LNCaP clone FGC (cell line): ENCODE results near the gene MALRD1.

ENCODE experiments used
- DNase-seq: peaks from one replicate; pipeline ENCODE4 v3.0.0-alpha.2; 2011; ENCODE audit warnings: low read depth
- H3K4me3 ChIP-seq: 2 replicates; pipeline ENCODE4 v1.5.1; 2011; ENCODE audit warnings: mild to moderate bottlenecking, low read depth, low read length, control low read depth
- CTCF ChIP-seq: IDR thresholded peaks from 2 replicates; pipeline ENCODE4 v1.5.1; 2012; ENCODE audit warnings: mild to moderate bottlenecking; ENCODE audit not compliant: control insufficient read depth, insufficient read depth; ENCODE audit errors: extremely low read depth

MALRD1 gene

GRCh38 chr10:19629567-19629966 lies 581.0 kb downstream of the MALRD1 start:
- no peak overlapping the region for H3K4me3 ChIP-seq
- no peak for DNase-seq
- no peak for TF ChIP-seq CTCF

- no peak overlapping the region for H3K4me3 ChIP-seq
- no peak for TF ChIP-seq CTCF
- no peak for DNase-seq
Observed at GRCh38 chr10:19634163-19634562, 585.6 kb downstream of the MALRD1 start.

DNA sequence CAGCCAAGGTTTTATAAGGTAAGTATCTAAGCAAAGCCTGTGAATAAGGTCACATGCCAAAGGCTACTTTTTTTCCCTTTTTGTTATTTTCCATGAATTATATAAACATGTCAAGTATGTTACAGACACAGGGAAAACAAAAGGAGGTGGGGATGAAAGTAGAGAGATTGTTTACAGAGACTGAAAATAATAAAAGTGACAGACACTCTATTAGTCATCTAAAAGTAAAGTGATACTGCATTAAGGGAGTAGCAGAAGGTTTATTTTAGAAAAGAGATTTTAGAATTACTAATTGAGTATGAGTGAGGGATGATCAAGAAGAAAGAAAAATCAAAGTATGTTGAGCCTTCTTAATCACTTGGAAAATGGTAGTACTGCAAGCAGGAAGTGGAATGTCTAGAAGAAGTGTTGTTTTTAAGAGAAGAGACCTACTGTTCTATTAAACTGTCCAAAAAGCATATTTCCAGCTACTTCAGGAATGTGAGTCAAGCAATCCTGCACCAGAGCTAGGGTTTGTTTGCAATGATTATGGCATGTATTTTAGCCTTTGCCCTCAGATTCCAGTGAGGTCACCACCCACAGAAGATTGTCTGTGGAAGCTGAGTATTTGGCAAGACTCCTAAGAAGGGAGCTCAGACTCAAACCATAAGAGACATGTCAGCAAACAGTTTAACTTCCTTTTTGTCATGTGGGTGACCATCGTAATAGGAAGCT lies 589.7 kb downstream of the MALRD1 start:
- H3K4me3 ChIP-seq: no peak overlapping the region
- no peak for TF ChIP-seq CTCF
- DNase-seq: no peak

DNA sequence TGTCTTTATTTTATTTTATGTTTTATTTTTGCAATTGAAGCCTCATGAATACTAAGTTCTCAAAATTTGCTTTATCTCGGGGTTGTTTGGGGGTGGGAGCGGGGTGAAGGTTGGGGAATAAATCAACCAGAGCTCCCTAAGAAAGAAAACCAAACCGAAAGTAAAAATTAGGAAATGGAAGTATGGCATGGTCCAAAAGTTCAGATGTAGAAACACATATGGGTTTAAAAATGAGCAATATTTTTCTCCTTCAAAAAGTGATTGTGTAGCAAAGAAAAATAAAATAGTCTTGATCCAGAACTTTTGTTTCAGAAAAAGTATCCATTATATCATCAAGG lies 590.3 kb downstream of the MALRD1 start:
- DNase-seq: no peak
- no peak for TF ChIP-seq CTCF
- no peak overlapping the region for H3K4me3 ChIP-seq

DNA sequence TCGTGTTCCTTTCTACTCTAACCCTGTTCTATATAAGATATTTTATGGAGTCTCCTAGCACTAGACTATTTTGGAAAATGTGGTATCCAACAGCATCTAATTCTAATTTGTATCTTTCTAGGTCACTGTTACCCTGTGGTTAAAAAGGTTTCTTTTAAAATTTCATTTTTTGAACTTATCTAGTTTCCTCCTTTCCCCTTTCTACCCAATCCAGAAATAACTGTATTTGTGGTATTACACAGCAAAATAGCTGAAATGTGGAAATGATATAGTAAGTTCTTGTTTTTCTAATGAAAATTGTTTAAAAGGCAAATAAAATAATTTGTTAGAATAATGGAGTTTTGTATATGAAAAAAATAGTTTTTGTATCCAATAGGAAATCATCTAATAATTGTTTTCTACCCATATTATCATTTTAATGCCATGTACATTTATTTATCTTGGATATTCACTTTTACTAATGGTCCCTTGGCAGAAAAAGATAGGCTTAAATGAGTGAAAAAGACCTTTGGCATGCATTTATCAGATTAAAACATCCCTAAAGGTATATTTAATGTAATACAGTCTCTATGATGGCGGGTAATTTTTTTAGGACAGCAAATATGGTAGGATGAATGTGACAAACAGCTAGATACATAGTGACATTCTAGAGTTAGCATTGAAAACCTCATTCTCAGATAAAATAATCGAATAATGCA lies 592.1 kb downstream of the MALRD1 start:
- TF ChIP-seq CTCF: no peak
- DNase-seq: no peak
- H3K4me3 ChIP-seq: no peak overlapping the region

- no peak overlapping the region for H3K4me3 ChIP-seq
- TF ChIP-seq CTCF: no peak
- DNase-seq: no peak
Observed at GRCh38 chr10:19651549-19651948, 602.9 kb downstream of the MALRD1 start.

DNA sequence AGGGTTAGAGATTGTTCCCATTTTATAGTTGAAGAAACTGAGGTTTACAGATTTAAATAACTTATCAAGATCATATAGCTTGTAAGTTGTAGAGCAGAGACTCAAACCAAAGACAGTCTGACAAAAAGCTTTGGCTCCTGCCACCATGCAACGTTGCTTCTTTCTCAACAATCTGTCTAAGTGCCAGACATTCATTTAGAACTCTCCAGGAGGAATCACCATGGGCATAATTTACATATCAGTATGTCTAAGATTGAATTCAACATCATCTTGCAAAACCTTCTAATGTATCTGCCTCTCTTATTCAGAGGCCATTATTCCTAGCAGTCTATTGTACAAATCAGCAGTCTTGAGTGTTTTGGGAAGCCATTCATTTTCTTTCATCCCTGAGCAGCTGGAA lies 604.1 kb downstream of the MALRD1 start:
- DNase-seq: no peak
- no peak for TF ChIP-seq CTCF
- H3K4me3 ChIP-seq: no peak overlapping the region
